Glutamatergic neuron (in vitro differentiated cells): ENCODE data around the gene CNTFR. TPM values are rescaled to one million over a fixed set of nuclear protein-coding genes. Genes with fewer than 3 reads are reported as not detected.
"Not testable (repeated sequence)": the region's sequence is repeated elsewhere in the genome, so short reads cannot be mapped to it uniquely, and the experiment has no call there.

Experiments
- DNase-seq: peaks from one replicate; pipeline ENCODE4 v3.0.0; 2022
- H3K27ac Mint-ChIP-seq: one replicate; pipeline ENCODE4 v1.8.0; 2020; ENCODE audit warnings: mild to moderate bottlenecking, mixed read lengths, inconsistent platforms; ENCODE audit not compliant: unreplicated experiment
- H3K27me3 Mint-ChIP-seq: one replicate; pipeline ENCODE4 v1.8.0; 2020; ENCODE audit warnings: mild to moderate bottlenecking, moderate library complexity, mixed read lengths, inconsistent platforms; ENCODE audit not compliant: unreplicated experiment
- H3K36me3 Mint-ChIP-seq: one replicate; pipeline ENCODE4 v1.8.0; 2020; ENCODE audit warnings: mild to moderate bottlenecking, mixed read lengths, inconsistent platforms; ENCODE audit not compliant: unreplicated experiment
- H3K4me1 Mint-ChIP-seq: one replicate; pipeline ENCODE4 v1.8.0; 2020; ENCODE audit warnings: mild to moderate bottlenecking, low read depth, mixed read lengths, inconsistent platforms; ENCODE audit not compliant: unreplicated experiment
- H3K4me3 Mint-ChIP-seq: one replicate; pipeline ENCODE4 v1.8.0; 2020; ENCODE audit warnings: mild to moderate bottlenecking, mixed read lengths, inconsistent platforms; ENCODE audit not compliant: unreplicated experiment
- H3K9me3 Mint-ChIP-seq: one replicate; pipeline ENCODE4 v1.8.0; 2020; ENCODE audit warnings: mild to moderate bottlenecking, moderate library complexity, mixed read lengths, inconsistent platforms; ENCODE audit not compliant: unreplicated experiment
- total RNA-seq: library from RNA; stranded (reverse); fragmentation: NEBNext Ultra II Directional; extraction: Animal tissue kit (Norgen Biotek cat#: 25700); gene quantifications from one replicate; pipeline ENCODE4 v1.2.1, GENCODE V29; 2021; ENCODE audit not compliant: unreplicated experiment
- TF ChIP-seq, protein P1 (sequence below): fragments of 200-600 bp; sonication (generic); IDR thresholded peaks from one replicate; pipeline ENCODE4 v1.5.0; 2021; ENCODE audit not compliant: partially characterized antibody, unreplicated experiment

CNTFR gene
- total RNA-seq, 1 donor from 2014 or later, result 170 TPM

DNA sequence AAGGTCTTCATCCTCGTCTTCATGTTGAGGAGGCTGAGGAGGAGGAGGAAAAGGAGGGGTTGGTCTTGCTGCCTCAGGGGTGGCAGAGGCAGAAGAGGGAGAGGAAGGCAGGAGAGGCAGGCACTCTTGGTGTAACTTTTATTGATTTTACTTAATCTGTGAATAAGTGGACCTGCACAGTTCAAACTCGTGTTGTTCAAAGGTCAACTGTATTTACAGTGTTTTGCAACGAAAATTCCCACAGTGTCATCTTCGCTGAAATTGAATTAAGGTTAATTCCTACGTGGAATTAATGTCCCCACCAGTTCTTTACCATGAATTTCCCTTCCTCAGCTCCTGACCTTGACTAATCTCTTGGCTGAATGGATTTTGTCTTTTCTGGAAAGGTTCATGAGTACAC is 45.5 kb downstream of the CNTFR start:
- peaks cover 10% of the 10 kb centered on the region for H3K4me1 Mint-ChIP-seq
- H3K9me3 Mint-ChIP-seq, result peaks cover 9% of the 10 kb centered on the region
- TF ChIP-seq, protein P1, sequence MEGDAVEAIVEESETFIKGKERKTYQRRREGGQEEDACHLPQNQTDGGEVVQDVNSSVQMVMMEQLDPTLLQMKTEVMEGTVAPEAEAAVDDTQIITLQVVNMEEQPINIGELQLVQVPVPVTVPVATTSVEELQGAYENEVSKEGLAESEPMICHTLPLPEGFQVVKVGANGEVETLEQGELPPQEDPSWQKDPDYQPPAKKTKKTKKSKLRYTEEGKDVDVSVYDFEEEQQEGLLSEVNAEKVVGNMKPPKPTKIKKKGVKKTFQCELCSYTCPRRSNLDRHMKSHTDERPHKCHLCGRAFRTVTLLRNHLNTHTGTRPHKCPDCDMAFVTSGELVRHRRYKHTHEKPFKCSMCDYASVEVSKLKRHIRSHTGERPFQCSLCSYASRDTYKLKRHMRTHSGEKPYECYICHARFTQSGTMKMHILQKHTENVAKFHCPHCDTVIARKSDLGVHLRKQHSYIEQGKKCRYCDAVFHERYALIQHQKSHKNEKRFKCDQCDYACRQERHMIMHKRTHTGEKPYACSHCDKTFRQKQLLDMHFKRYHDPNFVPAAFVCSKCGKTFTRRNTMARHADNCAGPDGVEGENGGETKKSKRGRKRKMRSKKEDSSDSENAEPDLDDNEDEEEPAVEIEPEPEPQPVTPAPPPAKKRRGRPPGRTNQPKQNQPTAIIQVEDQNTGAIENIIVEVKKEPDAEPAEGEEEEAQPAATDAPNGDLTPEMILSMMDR, result no peak
- no peaks in the 10 kb centered on the region for H3K36me3 Mint-ChIP-seq
- H3K27ac Mint-ChIP-seq, result no peak overlapping the region
- H3K4me3 Mint-ChIP-seq, result no peak overlapping the region
- DNase-seq, result no peak
- peaks cover 20% of the 10 kb centered on the region for H3K27me3 Mint-ChIP-seq

DNA sequence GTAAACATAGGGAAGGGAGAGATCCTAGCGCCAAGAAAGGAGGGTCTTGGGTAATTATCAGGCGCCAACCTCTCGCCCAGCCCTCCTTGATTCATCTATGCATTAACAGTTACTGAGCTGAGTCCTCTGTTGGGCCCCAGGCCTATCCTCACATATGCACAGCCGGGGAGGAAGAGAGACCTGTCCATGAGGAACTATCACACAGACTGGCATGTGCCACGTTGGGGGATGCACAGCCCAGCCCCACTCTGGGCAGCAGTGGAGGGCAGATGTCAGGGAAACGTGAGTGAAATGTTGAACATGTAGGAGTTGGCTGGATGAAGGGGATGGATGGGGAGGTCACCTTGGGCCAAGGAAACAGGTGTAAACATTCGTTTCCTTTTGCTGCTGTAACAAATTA is 48.0 kb downstream of the CNTFR start:
- DNase-seq, result no peak
- Mint-ChIP-seq H3K4me1 (no peaks in the 10 kb centered on the region), H3K27me3 (peaks cover 15% of the 10 kb centered on the region), H3K4me3 (no peak overlapping the region), H3K27ac (no peak overlapping the region), H3K9me3 (peaks cover 2% of the 10 kb centered on the region), H3K36me3 (no peaks in the 10 kb centered on the region)
- TF ChIP-seq, protein P1, result no peak

DNA sequence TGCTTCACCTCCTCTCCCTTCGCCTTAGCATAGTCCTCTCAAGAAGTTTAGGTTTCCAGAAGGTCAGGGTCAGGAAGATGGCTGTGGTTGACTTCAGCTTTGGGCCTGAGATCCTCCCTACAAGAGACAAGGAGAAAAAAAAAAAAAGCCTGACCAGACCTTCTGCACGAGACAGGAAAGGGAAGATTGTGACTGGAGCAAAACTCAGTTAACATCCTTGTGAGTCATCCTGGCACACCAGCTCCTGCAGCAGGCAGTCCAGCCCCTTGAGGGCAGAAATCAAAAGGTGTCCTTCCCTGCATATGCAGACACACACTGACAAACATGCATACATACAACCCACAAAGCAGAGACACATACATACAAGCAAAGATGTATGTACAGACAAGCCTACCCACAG is 48.7 kb downstream of the CNTFR start:
- TF ChIP-seq, protein P1, result no peak

DNA sequence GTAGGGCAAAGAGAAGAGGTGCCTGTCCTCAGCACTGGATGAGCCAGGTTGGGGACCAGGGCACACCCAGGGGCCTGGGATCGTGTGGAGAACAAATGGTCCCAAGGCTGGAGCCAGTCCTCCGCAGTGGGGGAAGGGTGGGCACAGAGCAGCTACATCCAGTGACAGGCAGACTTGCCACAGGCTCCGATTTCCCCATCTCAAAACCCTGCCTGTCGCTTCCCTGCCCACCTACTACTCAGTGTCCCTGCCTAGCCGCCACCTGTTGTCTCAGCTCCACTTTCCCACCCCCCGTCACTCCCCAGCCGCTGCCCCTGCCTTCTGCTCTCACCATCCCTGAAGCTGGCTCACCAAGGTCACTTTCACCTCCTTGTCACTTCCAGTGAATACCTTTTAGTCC is 52.8 kb downstream of the CNTFR start:
- Mint-ChIP-seq H3K27me3 (peaks cover 8% of the 10 kb centered on the region), H3K4me1 (no peaks in the 10 kb centered on the region), H3K9me3 (no peaks in the 10 kb centered on the region), H3K4me3 (no peak overlapping the region), H3K27ac (no peak overlapping the region), H3K36me3 (no peaks in the 10 kb centered on the region)
- TF ChIP-seq, protein P1, result no peak
- DNase-seq, result no peak

More for the DNA sequence above, 48.7 kb downstream of the CNTFR start:
- H3K27me3 Mint-ChIP-seq, result peaks cover 13% of the 10 kb centered on the region
- DNase-seq, result no peak
- H3K9me3 Mint-ChIP-seq, result peaks cover 2% of the 10 kb centered on the region
- no peaks in the 10 kb centered on the region for H3K4me1 Mint-ChIP-seq
- no peaks in the 10 kb centered on the region for H3K36me3 Mint-ChIP-seq
- no peak overlapping the region for H3K27ac Mint-ChIP-seq
- H3K4me3 Mint-ChIP-seq, result no peak overlapping the region

DNA sequence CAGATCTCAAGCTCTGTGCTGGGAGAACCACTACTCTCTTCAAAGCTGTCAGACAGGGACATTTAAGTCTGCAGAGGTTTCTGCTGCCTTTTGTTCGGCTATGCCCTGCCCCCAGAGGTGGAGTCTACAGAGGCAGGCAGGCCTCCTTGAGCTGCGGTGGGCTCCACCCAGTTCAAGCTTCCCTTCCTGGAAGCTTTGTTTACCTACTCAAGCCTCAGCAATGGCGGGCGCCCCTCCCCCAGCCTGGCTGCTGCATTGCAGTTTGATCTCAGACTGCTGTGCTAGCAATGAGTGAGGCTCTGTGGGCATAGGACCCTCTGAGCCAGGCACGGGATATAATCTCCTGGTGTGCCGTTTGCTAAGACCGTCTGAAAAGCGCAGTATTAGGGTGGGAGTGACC is 57.5 kb downstream of the CNTFR start:
- H3K4me3 Mint-ChIP-seq, DNase-seq, H3K27ac Mint-ChIP-seq, H3K4me1 Mint-ChIP-seq, H3K9me3 Mint-ChIP-seq, H3K36me3 Mint-ChIP-seq: not testable (repeated sequence)
- peaks cover 10% of the 10 kb centered on the region for H3K27me3 Mint-ChIP-seq

DNA sequence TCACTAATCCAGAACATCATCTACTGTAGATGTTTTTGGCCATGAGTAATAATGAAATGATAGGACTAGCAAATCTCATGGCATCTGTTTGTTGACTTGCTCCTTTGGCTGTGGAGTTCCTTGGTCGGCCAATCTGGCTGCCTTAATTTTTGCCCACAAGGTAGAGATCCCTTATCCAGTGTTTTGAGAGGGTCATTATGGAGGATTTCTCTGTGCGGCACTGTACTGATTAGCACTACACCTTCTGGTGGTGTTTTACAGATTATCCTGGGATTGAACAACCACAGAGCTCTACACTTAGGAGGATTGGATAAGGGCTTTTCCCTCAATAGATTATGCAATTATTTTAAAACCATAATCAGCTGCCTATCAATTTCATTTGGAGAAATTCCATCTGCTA is 63.5 kb downstream of the CNTFR start:
- H3K36me3 Mint-ChIP-seq, result peaks cover 5% of the 10 kb centered on the region
- TF ChIP-seq, protein P1, result no peak
- no peak for DNase-seq
- H3K27me3 Mint-ChIP-seq, result peaks cover 9% of the 10 kb centered on the region
- peaks cover 9% of the 10 kb centered on the region for H3K9me3 Mint-ChIP-seq
- no peak overlapping the region for H3K4me3 Mint-ChIP-seq
- H3K27ac Mint-ChIP-seq, result no peak overlapping the region
- peaks cover 4% of the 10 kb centered on the region for H3K4me1 Mint-ChIP-seq
